ENCODE results near the gene EMC7. TPM values are rescaled to one million over a fixed set of nuclear protein-coding genes. Genes with fewer than 3 reads are reported as not detected.
"Not testable (repeated sequence)": the region's sequence is repeated elsewhere in the genome, so short reads cannot be mapped to it uniquely, and the experiment has no call there.

Gene EMC7
- 61.8 and 62.2 TPM in 2 replicates for total RNA-seq

- intact Hi-C loops (cut with micrococcal nuclease), result loop anchor here (1.0 to 5.0 kb wide), 7 partner anchors 39 to 486 kb away; partner anchors contain the start of genes KATNBL1, LPCAT4 and SLC12A6
Observed at GRCh38 chr15:34101366-34102174, at the start of gene EMC7, which contains the start of gene PGBD4. Gene EMC7 (minus strand): TSS chr15:34101862. CDS start chr15:34101839, 23 bp downstream. Gene PGBD4 (plus strand): TSS chr15:34102083. CDS start chr15:34102532, 449 bp downstream.

- intact Hi-C loops (cut with micrococcal nuclease), result no loop called here
Observed at GRCh38 chr15:34147371-34148140, 45.9 kb upstream of the EMC7 start.

GRCh38 chr15:34133511-34133910, 31.8 kb upstream of the EMC7 start:
- intact Hi-C loops (cut with micrococcal nuclease), result no loop called here

- intact Hi-C loops (cut with micrococcal nuclease), result no loop called here
Observed at GRCh38 chr15:34132881-34133280, 31.2 kb upstream of the EMC7 start.

- intact Hi-C loops (cut with micrococcal nuclease), result no loop called here
Observed at GRCh38 chr15:34128898-34129297, 27.2 kb upstream of the EMC7 start.

GRCh38 chr15:34126522-34126921, 24.9 kb upstream of the EMC7 start:
- intact Hi-C loops (cut with micrococcal nuclease), result no loop called here

- intact Hi-C loops (cut with micrococcal nuclease), result no loop called here
Observed at GRCh38 chr15:34125945-34126344, 24.3 kb upstream of the EMC7 start.

- intact Hi-C loops (cut with micrococcal nuclease), result no loop called here
Observed at GRCh38 chr15:34124651-34125050, 23.0 kb upstream of the EMC7 start.

GRCh38 chr15:34122771-34123183, 21.1 kb upstream of the EMC7 start:
- intact Hi-C loops (cut with micrococcal nuclease), result no loop called here

- intact Hi-C loops (cut with micrococcal nuclease), result not testable (repeated sequence)
Observed at GRCh38 chr15:34121786-34122185, 20.1 kb upstream of the EMC7 start.

GRCh38 chr15:34120420-34120819, 18.8 kb upstream of the EMC7 start:
- intact Hi-C loops (cut with micrococcal nuclease), result not testable (repeated sequence)

GRCh38 chr15:34119291-34119690, 17.6 kb upstream of the EMC7 start:
- intact Hi-C loops (cut with micrococcal nuclease), result no loop called here

GRCh38 chr15:34116620-34117019, 15.0 kb upstream of the EMC7 start:
- intact Hi-C loops (cut with micrococcal nuclease), result no loop called here

- intact Hi-C loops (cut with micrococcal nuclease), result no loop called here
Observed at GRCh38 chr15:34114739-34115138, 13.1 kb upstream of the EMC7 start.

GRCh38 chr15:34114215-34114614, 12.6 kb upstream of the EMC7 start:
- intact Hi-C loops (cut with micrococcal nuclease), result no loop called here

GRCh38 chr15:34111488-34111887, 9.8 kb upstream of the EMC7 start:
- intact Hi-C loops (cut with micrococcal nuclease), result no loop called here

- intact Hi-C loops (cut with micrococcal nuclease), result loop anchor here (1.0 kb wide), 1 partner anchor 100 kb away; the partner anchor contains the start of gene KATNBL1
Observed at GRCh38 chr15:34109797-34110663, 8.4 kb upstream of the EMC7 start.

GRCh38 chr15:34107315-34107714, 5.7 kb upstream of the EMC7 start:
- intact Hi-C loops (cut with micrococcal nuclease), result no loop called here

- intact Hi-C loops (cut with micrococcal nuclease), result no loop called here
Observed at GRCh38 chr15:34106423-34106822, 4.8 kb upstream of the EMC7 start.

- intact Hi-C loops (cut with micrococcal nuclease), result loop anchor here (1.0 to 5.0 kb wide), 4 partner anchors 40 to 485 kb away; partner anchors contain the start of gene KATNBL1
Observed at GRCh38 chr15:34102175-34102925, 688 bp upstream of the EMC7 start.

Data from T-helper 2 cell treated with Interferon-gamma antibody and Interleukin-4, amounts not matched to agents 100 ng/mL and 5 ng/mL, for 36 hours (primary cell).